Panc1 (cell line): ENCODE results near the gene JDP2. TPM values are rescaled to one million over a fixed set of nuclear protein-coding genes. Genes with fewer than 3 reads are reported as not detected.

ENCODE experiments used
- ATAC-seq: fragments of 200-7000 bp; cut with Tn5 transposase; 2 replicates; pipeline ENCODE4 v1.9.1; 2020; ENCODE audit warnings: mild to moderate bottlenecking, moderate library complexity
- BruUV-seq: library from RNA; stranded (reverse); fragments of 400-500 nt; replicated peaks from 2 replicates; lab custom pipeline; 2021; lab: Mats Ljungman, UMichigan
- CTCF ChIA-PET: fragments of 300-600 bp; sonication (Branson Sonifier 250); formaldehyde crosslinking; loops from one replicate; lab custom pipeline; 2022; ENCODE audit warnings: antibody characterized with exemption; lab: Charles Lee
- POLR2A ChIA-PET: fragments of 300-600 bp; sonication (Branson Sonifier 250); formaldehyde crosslinking; loops from one replicate; lab custom pipeline; 2022; ENCODE audit warnings: antibody characterized with exemption; lab: Charles Lee
- DNase-seq: peaks from one replicate; pipeline ENCODE4 v3.0.0-alpha.2; 2010; ENCODE audit warnings: low read depth, low spot score
- H3K27ac ChIP-seq: 2 replicates; pipeline ENCODE4 v1.5.1; 2011; ENCODE audit warnings: mild to moderate bottlenecking, low read length, inconsistent platforms
- H3K27me3 ChIP-seq: fragments of 200-500 bp; sonication (Bioruptor generic); 2 replicates; pipeline ENCODE4 v1.6.0; 2014; ENCODE audit warnings: low read length, inconsistent platforms; ENCODE audit not compliant: control insufficient read depth, insufficient read depth
- H3K36me3 ChIP-seq: fragments of 200-500 bp; sonication (Bioruptor generic); 2 replicates; pipeline ENCODE4 v1.5.1; 2014; ENCODE audit warnings: inconsistent platforms, mild to moderate bottlenecking, low read length, moderate library complexity; ENCODE audit not compliant: control insufficient read depth, insufficient read depth
- H3K4me1 ChIP-seq: 2 replicates; pipeline ENCODE4 v1.5.1; 2011; ENCODE audit warnings: inconsistent platforms, mild to moderate bottlenecking, low read length, moderate library complexity; ENCODE audit not compliant: control insufficient read depth, insufficient read depth
- H3K4me3 ChIP-seq, 2 experiments: 2 replicates each; pipeline ENCODE4 v1.5.1; 2011 to 2012; ENCODE audit warnings: low read depth in 2 of 2, low read length in 2 of 2, mild to moderate bottlenecking in 2 of 2, inconsistent platforms in 1 of 2, moderate library complexity in 1 of 2
- H3K9me3 ChIP-seq: fragments of 200-500 bp; sonication (Bioruptor generic); 2 replicates; pipeline ENCODE4 v1.5.1; 2014; ENCODE audit warnings: low read depth, mild to moderate bottlenecking, inconsistent platforms, low read length, moderate library complexity; ENCODE audit not compliant: control insufficient read depth, insufficient read depth
- POLR2AphosphoS5 ChIP-seq: IDR thresholded peaks from 2 replicates; pipeline ENCODE4 v1.6.1; 2012; ENCODE audit warnings: mild to moderate bottlenecking, low read depth, low read length, moderate library complexity
- SIN3A ChIP-seq: IDR thresholded peaks from 2 replicates; pipeline ENCODE4 v1.6.1; 2012; ENCODE audit warnings: low read depth, mild to moderate bottlenecking, low read length, moderate library complexity, borderline replicate concordance; ENCODE audit not compliant: insufficient read depth
- TCF7L2 ChIP-seq: IDR thresholded peaks from 2 replicates; pipeline ENCODE4 v1.6.1; 2011; ENCODE audit warnings: mild to moderate bottlenecking, low read depth, low read length, inconsistent platforms
- in situ Hi-C: cut with HindIII; loops from 2 replicates; pipeline ENCODE4 v1.10.0; 2016; ENCODE audit warnings: low sequenced_read_pairs, low pct_unique_long_range_greater_than_20kb
- intact Hi-C: fragments of 100-400 bp; cut with micrococcal nuclease; formaldehyde crosslinking; loops from one replicate; pipeline ENCODE4 v1.10.0; 2022; ENCODE audit not compliant: unreplicated experiment
- total RNA-seq: library from RNA; stranded (reverse); gene quantifications from one replicate; pipeline ENCODE4 v1.2.1, GENCODE V29; 2021; ENCODE audit not compliant: unreplicated experiment
- TF ChIP-seq, protein P1 (sequence below), 2 experiments: IDR thresholded peaks; 2 replicates each; pipeline ENCODE4 v1.6.1; 2011 to 2012; ENCODE audit warnings: low read depth in 2 of 2, control low read depth in 1 of 2, low read length in 1 of 2, mild to moderate bottlenecking in 1 of 2, moderate library complexity in 1 of 2; ENCODE audit not compliant: insufficient read depth in 1 of 2
- TF ChIP-seq, protein P2 (sequence below): fragments of 450-650 bp; IDR thresholded peaks from 2 replicates; pipeline ENCODE4 v1.5.1; 2017; ENCODE audit warnings: mild to moderate bottlenecking

JDP2 gene
- total RNA-seq, 1 experiment from 2014 or later = 17.5 TPM

DNA sequence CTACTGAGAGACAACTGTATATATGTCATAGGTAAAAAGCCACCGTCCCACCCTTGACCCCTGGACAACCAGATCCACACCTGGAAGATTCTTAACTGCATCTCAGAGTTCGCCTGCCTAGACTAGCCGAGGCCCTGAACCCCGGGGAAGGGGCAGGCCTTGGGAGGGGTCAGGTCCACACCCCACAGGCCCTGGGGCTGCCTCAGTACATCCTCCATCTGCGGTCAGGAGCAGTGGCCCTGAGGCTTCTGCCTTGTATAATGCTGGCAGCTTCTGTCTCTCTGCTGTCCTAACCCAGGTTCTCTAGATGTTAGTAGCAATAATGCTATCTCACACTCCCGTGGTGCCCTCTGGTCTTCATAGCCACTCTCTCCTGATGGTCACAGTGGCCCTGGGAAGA lies 36.8 kb downstream of the JDP2 start:
- POLR2A ChIA-PET = no interaction called here
- Histone ChIP-seq H3K4me1 (no peaks in the 10 kb centered on the region), H3K27me3 (no peaks in the 10 kb centered on the region), H3K36me3 (no peaks in the 10 kb centered on the region), H3K9me3 (no peaks in the 10 kb centered on the region), H3K27ac (no peak overlapping the region), H3K4me3 (no peak overlapping the region)
- no TSS peak for BruUV-seq
- TF ChIP-seq POLR2AphosphoS5 = no peak
- TF ChIP-seq SIN3A = no peak
- TF ChIP-seq, protein P1, sequence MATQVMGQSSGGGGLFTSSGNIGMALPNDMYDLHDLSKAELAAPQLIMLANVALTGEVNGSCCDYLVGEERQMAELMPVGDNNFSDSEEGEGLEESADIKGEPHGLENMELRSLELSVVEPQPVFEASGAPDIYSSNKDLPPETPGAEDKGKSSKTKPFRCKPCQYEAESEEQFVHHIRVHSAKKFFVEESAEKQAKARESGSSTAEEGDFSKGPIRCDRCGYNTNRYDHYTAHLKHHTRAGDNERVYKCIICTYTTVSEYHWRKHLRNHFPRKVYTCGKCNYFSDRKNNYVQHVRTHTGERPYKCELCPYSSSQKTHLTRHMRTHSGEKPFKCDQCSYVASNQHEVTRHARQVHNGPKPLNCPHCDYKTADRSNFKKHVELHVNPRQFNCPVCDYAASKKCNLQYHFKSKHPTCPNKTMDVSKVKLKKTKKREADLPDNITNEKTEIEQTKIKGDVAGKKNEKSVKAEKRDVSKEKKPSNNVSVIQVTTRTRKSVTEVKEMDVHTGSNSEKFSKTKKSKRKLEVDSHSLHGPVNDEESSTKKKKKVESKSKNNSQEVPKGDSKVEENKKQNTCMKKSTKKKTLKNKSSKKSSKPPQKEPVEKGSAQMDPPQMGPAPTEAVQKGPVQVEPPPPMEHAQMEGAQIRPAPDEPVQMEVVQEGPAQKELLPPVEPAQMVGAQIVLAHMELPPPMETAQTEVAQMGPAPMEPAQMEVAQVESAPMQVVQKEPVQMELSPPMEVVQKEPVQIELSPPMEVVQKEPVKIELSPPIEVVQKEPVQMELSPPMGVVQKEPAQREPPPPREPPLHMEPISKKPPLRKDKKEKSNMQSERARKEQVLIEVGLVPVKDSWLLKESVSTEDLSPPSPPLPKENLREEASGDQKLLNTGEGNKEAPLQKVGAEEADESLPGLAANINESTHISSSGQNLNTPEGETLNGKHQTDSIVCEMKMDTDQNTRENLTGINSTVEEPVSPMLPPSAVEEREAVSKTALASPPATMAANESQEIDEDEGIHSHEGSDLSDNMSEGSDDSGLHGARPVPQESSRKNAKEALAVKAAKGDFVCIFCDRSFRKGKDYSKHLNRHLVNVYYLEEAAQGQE (IDR thresholded peaks at IDR 0.05; ENCODE audit: insufficient read depth in 1 of 2, low read depth in 2 of 2, low read length in 1 of 2) = no peak
- TF ChIP-seq, protein P2, sequence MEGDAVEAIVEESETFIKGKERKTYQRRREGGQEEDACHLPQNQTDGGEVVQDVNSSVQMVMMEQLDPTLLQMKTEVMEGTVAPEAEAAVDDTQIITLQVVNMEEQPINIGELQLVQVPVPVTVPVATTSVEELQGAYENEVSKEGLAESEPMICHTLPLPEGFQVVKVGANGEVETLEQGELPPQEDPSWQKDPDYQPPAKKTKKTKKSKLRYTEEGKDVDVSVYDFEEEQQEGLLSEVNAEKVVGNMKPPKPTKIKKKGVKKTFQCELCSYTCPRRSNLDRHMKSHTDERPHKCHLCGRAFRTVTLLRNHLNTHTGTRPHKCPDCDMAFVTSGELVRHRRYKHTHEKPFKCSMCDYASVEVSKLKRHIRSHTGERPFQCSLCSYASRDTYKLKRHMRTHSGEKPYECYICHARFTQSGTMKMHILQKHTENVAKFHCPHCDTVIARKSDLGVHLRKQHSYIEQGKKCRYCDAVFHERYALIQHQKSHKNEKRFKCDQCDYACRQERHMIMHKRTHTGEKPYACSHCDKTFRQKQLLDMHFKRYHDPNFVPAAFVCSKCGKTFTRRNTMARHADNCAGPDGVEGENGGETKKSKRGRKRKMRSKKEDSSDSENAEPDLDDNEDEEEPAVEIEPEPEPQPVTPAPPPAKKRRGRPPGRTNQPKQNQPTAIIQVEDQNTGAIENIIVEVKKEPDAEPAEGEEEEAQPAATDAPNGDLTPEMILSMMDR = no peak
- no peak for TF ChIP-seq TCF7L2
- in situ Hi-C loops (no loop called here), intact Hi-C loops (no loop called here)
- CTCF ChIA-PET = no interaction called here
- no peak for DNase-seq
- no peak for ATAC-seq

DNA sequence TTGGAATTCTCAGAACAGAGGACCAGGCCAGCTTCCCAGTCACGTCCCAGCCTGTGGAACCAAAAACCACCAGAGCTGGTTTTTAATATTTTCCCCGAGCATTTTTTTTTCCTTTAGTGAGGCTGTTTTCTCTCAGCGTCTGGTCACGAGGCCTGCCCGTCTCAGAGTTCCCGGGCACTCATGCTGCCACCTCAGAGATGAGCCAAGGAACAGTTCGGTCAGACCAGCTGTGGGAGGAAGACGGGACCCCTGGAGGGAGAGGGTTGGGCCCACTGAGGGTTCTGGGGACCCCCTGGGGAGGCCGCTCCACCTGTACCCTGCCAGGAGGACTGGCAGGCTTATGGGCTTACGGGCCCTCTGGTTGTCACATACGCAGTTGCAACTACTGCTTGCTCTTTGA lies 39.9 kb downstream of the JDP2 start:
- BruUV-seq = no TSS peak

More for the DNA sequence above, 39.9 kb downstream of the JDP2 start:
- DNase-seq = no peak
- Histone ChIP-seq H3K4me1 (no peaks in the 10 kb centered on the region), H3K9me3 (no peaks in the 10 kb centered on the region), H3K27me3 (no peaks in the 10 kb centered on the region), H3K36me3 (no peaks in the 10 kb centered on the region), H3K4me3 (no peak overlapping the region), H3K27ac (no peak overlapping the region)
- ChIA-PET POLR2A (no interaction called here), CTCF (no interaction called here)
- intact Hi-C loops (no loop called here), in situ Hi-C loops (no loop called here)
- TF ChIP-seq TCF7L2 (no peak), SIN3A (no peak), POLR2AphosphoS5 (no peak)
- TF ChIP-seq, protein P2 = no peak
- TF ChIP-seq, protein P1 (IDR thresholded peaks at IDR 0.05; ENCODE audit: insufficient read depth in 1 of 2, low read depth in 2 of 2, low read length in 1 of 2) = no peak
- no peak for ATAC-seq
